Stimulated activated CD8-positive, alpha-beta memory T cell treated with anti-CD3 and anti-CD28 coated beads, Interleukin-2, amount 100 ng/mL, for 48 hours (primary cell): ENCODE results near the gene TNFAIP3.

Experiments used
- DNase-seq, 2 donors: peaks; one replicate each; pipeline ENCODE4 v3.0.0-alpha.2; 2020; ENCODE audit warnings: low read depth in 2 of 2

TNFAIP3 gene

DNA sequence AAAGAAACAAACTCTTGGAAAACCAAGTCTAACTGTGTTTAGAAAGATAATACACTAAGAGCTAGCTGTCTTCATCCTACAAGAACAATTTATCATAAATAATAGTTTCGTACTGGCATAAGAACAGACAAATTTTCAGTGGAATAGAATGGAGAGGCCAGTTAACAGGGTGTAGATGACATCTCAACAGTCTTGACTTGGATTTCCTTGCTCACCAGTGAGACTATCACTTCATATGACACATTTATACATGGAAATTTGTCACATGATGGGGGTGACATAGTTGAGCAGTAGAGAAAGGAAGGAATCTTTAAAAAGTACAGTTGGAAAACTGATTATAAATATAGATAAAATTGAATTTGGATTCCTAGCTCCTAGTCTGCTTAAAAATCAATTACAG lies 35.6 kb downstream of the TNFAIP3 start:
- DNase-seq: no peak

DNA sequence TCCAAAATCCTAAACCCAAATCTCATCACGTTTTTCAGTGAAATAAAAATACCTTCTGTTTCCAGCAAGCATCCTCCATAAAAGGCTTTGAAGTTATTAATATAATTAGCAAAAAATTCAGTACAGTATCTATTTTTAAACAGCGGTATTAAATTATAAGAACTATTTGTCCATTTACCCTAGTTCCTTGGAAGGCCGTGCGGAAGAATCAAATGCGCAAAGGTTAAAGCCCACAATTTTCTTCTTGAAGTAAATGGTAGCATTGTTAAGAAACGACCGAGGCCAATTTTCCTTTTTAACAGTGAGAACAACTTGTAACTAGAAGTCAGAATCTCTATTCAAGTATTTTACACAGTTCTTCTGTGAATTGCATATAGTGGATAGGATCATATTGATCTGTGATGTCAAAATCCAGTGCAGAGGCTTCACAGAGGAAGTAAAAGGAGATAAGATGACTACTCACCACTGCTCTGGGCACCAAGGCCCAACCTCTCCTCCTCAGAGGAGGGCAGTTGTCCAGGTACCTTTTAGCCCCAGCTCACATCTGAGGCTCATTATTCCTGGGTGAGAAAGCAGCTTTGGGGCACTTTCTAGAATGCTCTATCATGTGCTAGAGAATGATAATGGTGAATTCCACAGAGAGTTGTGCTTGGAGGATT lies 36.3 kb downstream of the TNFAIP3 start:
- DNase-seq: no peak

DNA sequence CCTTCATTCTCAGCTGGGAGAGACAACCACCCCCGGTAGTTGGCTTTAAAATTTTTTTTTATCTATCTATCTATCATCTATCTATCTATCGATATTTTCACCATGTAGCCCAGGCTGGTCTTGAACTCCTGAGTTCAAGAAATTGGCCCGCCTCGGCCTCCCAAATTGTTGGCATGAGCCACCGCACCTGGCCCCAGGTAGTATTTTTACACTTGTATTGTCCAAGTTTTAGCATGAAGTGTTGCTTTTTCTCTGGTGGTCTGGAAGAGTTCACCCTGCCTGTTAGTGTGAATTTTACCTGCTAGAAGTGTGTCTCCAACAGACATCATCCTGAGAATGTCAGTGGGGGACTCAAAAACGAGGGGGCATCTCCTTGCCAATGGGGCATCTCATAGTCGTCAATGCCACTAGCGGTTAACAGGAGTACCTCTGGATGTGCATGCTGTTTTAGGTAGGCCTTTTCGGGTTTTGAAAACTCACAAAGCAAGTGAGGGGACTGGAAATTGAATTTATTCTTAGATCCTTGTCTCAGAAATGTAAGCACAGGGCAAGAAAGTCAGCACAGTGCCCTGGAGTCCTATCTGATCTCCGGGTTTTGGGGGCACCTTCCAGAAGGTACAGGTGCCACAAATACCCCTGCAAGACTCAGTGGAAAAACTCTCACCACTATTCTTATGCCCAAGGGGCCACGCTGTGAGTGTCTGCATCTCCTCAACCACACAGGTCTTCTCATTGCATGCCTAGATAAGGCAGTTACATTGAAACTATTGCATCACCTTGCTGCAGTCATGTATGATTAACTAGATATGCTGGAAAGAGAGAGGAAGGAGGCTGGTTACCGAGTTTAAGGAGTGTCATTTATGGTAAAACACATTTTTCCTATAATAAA lies 37.1 kb downstream of the TNFAIP3 start:
- peak; percentile 40 to 43 for DNase-seq

DNA sequence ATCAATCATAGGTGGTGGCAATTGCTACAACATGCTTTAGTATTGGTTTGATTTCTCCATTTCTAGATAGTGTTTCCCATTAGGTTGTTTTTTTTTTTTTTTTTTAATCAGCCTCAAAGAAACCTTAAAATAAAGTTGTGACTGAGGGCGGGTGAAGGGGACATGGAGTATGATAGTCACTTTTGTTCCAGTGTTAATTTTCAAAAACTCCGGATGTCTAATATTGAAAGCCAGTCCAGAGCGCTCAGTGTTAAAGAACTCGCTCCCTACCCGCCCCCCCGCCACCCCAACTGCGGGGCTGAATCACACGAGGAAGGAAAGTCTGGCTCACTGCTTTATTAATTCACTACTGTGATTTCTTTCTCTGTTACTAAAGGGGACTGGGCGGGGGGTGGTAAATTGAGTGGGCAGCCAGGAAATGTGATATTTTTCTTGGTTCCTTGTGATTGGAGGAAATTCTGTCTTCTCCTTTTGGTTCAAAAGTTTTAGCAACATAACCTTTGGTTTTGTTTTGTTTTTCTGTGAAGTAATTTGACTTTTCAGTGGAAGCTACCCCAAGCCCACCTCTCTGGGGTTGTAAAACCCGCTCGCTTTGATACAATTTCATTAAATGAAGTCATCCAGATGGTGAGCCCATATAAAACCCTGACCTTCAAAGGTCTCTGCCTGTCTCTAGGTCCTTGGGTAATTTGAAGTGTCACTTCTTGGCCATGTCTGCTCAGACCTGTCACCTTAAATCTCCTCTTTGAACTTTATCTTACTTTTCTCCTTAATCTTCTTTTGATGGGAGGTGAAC lies 38.0 kb downstream of the TNFAIP3 start:
- DNase-seq: peak; percentile 67 to 82

DNA sequence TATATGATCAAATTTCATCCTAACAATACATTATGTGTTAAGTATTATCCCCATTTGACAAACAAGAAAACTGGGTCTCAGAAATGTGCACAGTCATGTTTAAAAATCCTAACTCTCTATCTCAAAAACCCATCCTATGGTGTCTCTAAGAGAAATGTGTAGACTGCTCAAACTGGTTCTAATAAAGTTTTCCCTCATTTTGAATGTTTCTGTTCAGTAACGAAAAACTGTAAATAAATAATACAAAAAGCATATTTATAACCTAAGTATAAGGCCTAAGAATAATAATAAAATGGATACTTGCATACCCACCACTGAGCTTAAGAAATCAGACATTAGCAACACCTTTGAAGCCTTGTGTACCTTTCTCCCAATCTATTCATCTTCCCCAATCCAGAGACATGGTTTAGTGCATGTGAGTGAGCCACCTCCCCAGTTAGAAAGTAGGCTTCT lies 39.0 kb downstream of the TNFAIP3 start:
- no peak for DNase-seq

DNA sequence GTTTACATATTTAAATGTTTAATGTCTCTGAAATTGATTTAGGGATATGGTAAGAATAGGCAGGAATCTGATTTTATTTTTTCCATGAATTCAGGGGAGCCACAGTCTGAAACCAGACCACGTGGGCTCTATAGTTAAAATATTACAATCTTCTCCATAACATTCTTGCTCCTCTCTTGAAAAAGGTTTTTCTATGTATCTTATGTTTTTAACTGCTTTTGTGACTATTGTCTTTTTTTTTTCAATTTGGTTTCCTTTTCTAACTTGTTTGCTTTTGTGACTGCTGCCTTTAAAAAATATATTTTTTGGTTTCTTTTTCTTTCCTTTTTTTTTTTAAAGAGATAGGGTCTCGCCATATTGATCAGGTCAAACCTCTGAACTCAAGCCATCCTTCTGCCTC lies 40.1 kb downstream of the TNFAIP3 start:
- no peak for DNase-seq

DNA sequence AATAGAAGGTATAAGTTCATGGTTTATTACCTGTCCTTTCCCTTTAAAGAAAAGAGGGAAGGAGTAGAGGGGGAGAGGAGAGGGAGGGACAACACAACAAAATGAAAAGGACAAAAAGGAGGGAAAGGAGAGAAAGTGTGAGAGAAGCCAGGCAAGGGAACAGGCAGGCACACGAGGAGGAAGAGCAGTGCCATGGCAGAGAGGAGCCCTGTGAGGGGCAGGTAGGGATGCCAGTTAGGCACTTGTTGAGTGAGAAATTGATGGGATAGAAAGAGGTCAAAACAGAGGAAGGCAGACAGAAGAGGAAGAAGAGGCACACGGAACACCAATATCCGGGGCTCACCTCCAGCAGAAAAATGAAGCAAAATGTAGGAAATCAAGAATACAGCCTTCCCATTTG lies 42.5 kb downstream of the TNFAIP3 start:
- DNase-seq: no peak

DNA sequence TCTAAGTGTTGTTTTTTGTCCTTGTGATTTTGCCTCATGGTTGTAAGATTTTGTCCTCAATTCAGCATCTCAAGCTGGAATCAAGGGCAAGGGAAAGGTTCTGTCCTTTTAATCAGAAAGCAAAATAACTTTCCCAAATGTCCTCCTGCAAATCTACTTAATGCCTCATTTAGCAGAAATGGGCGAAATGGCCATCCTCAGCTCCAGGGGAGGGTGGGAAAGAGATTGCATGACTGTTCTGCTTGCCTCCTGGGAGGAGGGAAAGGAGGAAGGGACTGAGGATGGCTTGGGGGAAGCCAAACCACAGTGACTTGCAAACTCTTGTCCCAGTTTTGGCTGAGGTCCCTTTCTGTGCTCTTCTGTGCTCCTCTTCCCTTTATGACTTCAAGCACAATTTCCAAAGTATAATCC lies 43.4 kb downstream of the TNFAIP3 start:
- no peak for DNase-seq

DNA sequence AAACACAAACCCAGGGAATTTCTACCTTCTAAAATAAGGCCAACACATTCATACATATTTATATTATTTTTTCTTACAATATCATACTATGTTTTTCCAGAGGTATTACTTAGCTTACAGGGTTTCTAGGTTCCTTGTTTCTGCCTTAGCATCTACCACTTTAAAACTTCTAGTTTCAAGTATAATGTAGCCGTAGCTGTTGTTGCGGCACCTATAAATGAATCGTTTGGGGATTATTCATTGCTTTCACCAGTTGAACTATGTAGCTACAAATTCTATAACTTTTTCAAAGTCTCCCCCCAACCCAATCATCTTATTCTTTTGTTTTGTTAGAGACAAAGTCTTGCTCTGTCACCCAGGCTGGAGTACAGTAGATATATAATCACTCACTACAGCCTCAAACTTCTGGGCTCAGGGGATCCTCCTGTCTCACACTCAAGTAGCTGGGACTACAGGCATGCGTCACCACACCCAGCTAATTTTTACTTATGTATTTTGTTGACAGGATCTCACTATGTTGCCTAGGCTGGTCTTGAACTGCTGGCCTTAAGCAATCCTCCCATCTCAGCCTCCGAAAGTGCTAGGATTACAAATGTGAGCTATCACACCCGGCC lies 43.9 kb downstream of the TNFAIP3 start:
- DNase-seq: no peak

DNA sequence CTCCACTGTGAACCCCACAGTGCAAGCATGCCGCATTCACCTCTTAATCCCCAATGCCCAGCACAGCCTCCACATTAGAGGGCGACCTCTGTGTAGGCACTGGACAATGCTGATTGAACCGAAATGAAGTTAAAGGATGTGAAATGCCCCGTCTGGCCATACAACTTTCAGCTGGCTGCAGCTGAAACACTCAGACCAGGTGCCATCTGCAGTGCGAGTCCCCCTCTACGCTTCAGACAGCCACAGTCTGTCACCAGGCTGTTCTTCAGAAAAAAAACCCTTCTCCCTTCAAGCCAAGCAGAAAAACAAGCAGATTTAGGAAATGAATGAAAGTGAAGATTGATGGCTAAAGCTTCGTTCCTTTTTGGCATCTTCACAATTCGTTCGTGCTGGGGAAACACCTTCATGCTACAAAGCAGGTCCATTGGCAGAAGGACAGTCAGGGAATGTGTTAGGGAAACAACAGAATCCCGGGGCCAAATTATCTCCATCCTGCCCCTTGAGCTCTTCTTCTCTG lies 44.7 kb downstream of the TNFAIP3 start:
- no peak for DNase-seq

DNA sequence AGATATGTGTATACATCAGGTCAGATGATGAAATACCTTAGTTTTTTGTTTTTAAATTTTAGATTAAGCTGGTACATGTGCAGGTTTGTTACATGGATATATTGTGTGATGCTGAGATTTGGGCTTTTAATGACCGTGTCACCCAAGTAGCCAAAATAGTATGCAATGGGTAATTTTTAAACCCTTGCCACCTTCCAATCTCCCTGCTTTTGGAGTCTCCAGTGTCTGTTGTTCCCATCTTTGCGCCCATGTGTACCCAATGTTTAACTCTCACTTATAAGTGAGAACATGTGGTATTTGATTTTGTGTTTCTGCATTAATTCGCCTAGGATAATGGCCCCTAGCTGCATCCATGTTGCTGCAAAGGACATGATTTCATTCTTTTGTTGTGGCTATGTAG lies 45.8 kb downstream of the TNFAIP3 start:
- DNase-seq: no peak

DNA sequence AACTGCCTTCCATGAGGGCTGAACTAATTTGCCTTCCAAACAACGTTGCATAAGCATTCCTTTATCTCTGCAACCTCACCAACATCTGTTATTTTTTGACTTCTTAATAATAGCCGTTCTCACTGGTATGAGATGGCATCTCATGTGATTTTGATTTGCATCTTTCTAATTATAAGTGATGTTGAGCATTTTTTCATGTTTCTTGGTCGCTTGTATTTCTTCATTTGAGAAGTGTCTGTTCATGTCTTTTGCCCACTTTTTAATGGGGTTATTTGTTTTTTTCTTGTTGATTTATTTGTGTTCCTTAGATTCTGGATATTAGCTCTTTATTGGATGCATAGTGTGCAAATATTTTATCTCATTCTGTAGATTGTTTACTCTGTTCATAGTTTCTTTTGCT lies 46.4 kb downstream of the TNFAIP3 start:
- DNase-seq: no peak

DNA sequence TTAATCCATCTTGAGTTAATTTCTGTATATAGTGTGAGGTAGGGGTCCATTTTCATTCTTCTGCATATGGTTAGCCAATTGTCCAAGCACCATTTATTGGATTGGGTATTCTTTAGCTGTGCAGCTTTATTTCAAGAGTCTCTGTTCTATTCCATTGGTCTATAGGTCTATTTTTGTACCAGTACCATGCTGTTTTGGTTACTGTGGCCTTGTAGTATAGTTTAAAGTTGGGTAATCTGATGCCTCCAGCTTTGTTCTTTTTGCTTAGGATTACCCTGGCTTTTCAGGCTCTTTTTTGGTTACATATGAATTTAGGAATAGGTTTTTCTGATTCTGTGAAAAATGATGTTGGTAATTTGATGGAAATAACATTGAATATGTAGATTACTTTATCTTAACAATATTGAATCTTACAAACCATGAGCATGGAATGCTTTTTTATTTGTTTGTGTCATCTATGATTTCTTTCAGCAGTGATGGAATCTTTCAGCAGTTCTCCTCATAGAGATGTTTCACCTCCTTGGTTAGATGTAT lies 47.0 kb downstream of the TNFAIP3 start:
- DNase-seq: no peak

DNA sequence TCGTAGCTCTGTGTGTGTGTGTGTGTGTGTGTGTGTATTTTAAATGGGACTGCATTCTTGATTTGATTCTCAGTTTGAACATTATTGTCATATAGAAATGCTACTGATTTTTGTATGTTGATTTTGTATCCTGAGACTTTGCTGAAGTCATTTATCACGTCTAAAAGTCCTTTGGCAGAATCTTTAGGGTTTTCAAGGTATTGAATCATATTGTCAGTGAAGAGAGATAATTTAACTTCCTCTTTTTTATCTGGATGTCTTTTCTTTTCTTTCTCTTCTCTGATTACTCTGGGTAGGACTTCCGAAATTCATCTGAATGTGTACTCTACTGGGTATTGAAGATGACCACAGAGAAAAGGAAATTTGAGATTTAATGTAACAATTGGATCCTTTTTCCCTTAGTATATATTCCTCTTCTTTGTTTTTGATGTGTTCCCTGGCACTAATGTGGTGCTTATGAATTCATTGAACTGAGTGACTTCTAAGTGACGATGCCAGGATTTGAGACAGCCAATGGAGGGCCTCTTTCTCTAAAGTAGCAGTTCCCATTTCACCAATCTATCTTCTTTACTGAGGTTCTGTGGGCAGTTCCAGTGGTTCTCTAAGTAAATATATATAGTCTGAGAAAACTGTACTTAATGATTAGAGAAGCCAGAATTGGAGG lies 47.6 kb downstream of the TNFAIP3 start:
- no peak for DNase-seq

DNA sequence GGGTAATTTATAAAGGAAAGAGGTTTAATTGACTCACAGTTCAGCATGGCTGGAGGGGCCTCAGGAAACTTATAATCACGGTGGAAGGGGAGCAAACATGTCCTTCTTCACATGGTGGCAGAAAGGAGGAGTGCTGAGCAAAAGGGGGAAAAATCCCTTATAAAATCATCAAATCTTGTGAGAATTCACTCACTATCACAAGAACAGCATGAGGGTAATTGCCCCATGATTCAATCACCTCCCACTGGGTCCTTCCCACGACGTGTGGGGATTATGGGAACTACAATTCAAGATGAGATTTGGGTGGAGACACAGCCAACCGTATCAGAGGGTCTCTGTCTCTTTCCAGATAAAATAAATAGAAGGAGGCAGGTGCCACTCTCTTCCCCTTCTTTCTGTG lies 48.7 kb downstream of the TNFAIP3 start:
- no peak for DNase-seq

DNA sequence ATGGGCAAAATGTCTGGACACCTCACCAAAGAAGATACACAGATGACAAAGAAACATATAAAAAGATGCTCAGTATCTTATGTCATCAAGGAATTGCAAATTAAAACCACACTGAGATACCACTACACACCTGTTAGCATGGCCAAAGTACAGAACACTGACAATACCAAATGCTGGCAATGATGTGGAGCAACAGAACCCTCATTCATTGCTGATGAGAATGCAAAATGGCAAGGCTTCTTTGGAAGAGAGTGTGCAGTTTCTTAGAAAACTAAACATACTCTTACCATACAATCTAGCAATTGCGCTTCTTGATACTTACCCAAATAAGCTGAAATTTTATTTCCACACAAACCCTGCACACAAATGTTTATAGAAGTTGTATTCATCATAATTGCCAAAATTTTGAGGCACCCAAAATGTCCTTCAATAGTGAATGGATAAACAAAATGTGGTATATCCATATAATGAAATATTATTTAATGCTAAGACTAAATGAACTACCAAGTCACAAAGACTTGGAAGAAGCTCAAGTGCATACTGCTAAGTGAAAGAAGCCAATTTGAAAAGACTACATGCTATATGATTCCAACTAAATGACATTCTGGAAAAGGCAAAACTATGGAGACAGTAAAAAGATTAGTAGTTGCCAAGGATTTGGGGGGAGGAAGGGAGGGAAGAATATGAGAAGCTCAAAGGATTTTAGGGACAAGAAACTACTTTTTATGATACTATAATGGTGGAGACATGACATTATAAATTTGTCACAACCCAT lies 50.7 kb downstream of the TNFAIP3 start:
- no peak for DNase-seq

DNA sequence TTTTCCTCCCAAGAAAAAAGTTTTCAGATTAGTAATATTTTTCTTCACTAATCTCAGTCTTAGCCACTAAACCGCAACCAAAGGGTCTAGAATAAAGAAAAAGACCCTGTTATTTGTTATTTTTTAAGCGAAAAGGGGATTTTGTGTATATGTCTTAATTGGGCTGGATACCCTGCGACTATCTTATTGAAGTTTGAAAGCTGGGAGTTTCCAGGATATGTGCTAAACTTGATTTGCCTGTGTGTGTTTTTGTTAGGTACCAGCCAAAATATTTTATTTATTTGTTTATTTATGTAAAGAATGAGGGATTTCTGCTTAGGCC lies 52.4 kb downstream of the TNFAIP3 start:
- no peak for DNase-seq

DNA sequence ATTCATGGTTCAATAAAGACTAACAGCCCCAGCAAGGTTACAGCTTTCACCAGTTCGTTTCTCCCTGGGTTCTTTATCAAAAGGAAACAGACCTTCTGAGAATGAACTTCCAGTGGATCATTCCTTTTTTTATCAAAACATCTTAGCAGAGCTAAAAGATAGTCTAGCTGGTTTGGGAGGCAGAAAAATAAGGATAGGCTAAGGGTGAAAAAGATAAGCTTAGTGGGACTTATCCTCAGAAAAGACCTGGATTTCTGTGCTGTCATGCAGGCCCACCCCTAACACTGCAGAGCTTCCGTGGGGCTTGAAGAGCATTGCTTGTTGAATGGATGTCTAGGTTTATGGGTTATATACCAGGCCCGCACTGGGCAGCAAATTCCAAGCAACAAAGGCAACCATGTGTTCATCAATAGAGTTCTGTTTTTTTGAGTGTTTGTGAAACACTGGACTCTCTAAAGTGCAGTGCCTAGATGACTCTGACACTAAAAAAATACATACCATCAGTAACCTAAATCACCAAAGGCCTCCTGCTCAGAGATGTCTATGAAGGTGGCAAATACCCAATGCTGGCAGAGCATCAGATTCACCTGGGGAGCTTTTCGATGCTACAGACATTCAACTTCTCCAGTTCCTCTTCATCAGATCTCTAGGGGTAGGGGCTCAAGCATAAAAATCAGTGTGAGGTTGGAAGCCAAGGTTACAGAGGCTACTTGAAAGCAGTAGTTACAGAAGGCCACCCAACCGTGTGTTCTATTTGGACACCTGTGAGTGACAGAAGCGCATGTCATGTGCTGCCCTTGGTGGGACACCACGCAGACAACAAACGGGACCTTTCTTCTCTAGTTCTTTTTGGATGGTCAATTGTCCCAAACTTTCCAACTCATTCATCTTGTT lies 53.0 kb downstream of the TNFAIP3 start:
- DNase-seq: no peak

DNA sequence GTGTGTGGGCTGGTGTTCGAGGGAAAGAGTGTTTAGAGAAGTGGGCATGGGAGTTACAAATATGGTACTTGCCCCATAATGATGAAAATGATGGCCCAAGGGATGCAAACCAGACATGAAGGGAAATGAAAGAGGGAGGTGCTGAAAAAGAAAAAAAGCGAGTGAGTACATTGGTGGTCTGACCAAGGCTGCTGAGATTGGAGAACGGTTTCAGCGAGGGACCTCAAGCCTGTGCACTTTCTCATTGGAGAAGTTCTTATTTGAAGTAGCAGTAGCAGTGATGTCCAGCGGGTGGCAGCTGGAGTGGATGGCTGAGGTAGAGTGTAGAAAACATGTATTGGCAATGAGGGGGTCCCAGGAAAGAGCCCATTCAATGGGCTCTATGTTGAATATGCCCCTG lies 54.8 kb downstream of the TNFAIP3 start:
- DNase-seq: no peak
